Loucy (cell line): ENCODE measurements around the gene TPO.

Source experiments
- EZH2phosphoT487 ChIP-seq: fragments of 200-600 bp; IDR thresholded peaks from 2 replicates; pipeline ENCODE4 v1.6.1; 2018; ENCODE audit warnings: antibody characterized with exemption, mild to moderate bottlenecking, moderate library complexity, borderline replicate concordance
- TF ChIP-seq, protein P1 (sequence below): fragments of 200-600 bp; sonication (generic); conservative IDR thresholded peaks from 2 replicates; pipeline ENCODE4 v1.5.1; 2014; ENCODE audit warnings: mild to moderate bottlenecking, antibody characterized with exemption, low read length

DNA sequence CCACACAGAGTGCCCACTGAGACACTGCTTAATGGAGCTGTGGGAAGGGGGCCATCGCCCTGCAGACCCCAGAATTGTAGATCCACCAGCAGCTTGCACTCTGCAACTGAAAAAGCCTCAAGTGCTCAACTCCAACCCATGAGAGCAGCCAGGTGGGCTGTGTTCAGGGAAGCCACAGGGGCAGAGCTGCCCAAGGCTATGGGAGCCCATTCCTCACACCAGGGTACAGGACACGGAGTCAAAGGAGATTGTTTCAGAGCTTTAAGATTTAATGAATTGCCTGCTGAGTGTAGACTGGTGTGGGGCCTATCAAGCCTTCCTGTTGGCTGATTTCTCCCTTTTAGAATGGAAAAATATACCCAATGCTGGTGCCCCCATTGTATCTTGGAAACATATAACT lies 17.2 kb downstream of the TPO start:
- TF ChIP-seq, protein P1, sequence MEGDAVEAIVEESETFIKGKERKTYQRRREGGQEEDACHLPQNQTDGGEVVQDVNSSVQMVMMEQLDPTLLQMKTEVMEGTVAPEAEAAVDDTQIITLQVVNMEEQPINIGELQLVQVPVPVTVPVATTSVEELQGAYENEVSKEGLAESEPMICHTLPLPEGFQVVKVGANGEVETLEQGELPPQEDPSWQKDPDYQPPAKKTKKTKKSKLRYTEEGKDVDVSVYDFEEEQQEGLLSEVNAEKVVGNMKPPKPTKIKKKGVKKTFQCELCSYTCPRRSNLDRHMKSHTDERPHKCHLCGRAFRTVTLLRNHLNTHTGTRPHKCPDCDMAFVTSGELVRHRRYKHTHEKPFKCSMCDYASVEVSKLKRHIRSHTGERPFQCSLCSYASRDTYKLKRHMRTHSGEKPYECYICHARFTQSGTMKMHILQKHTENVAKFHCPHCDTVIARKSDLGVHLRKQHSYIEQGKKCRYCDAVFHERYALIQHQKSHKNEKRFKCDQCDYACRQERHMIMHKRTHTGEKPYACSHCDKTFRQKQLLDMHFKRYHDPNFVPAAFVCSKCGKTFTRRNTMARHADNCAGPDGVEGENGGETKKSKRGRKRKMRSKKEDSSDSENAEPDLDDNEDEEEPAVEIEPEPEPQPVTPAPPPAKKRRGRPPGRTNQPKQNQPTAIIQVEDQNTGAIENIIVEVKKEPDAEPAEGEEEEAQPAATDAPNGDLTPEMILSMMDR: no peak
- TF ChIP-seq EZH2phosphoT487: no peak
